CD8-positive, alpha-beta memory T cell (primary cell): Measurements from ENCODE around the gene MICALL2. TPM values are rescaled to one million over a fixed set of nuclear protein-coding genes. Genes with fewer than 3 reads are reported as not detected.

ENCODE experiments used
- CTCF ChIA-PET: fragments of 350-600 bp; sonication (Branson Sonifier 250); formaldehyde crosslinking; loops from one replicate; lab custom pipeline; 2021; ENCODE audit warnings: antibody characterized with exemption; lab: Charles Lee
- POLR2A ChIA-PET: fragments of 350-600 bp; sonication (Branson Sonifier 250); formaldehyde crosslinking; loops from one replicate; lab custom pipeline; 2021; ENCODE audit warnings: antibody characterized with exemption; lab: Charles Lee
- DNase-seq, 5 donors: peaks; one replicate each; pipeline versions ENCODE4 v3.0.0 to v3.0.0-alpha.2; 2020 to 2022; ENCODE audit warnings: mixed read lengths in 1 of 5
- H3K27ac ChIP-seq: one replicate; pipeline ENCODE4 v1.7.0; 2013; ENCODE audit warnings: low read depth, mild to moderate bottlenecking, low read length, moderate library complexity
- H3K27me3 ChIP-seq: 2 replicates; pipeline ENCODE4 v1.7.0; 2013; ENCODE audit warnings: low read length, mild to moderate bottlenecking; ENCODE audit not compliant: insufficient read depth, poor library complexity, severe bottlenecking
- H3K36me3 ChIP-seq: 2 replicates; pipeline ENCODE4 v1.7.0; 2013; ENCODE audit warnings: mild to moderate bottlenecking, low read length, moderate library complexity; ENCODE audit not compliant: insufficient read depth
- H3K4me1 ChIP-seq: 2 replicates; pipeline ENCODE4 v1.7.0; 2013; ENCODE audit warnings: mild to moderate bottlenecking, low read length, moderate library complexity; ENCODE audit not compliant: insufficient read depth
- H3K4me3 ChIP-seq: 2 replicates; pipeline ENCODE4 v1.7.0; 2013; ENCODE audit warnings: mild to moderate bottlenecking, low read length
- H3K9me3 ChIP-seq: 2 replicates; pipeline ENCODE4 v1.7.0; 2013; ENCODE audit warnings: mild to moderate bottlenecking, low read length
- H3K27ac Mint-ChIP-seq, 8 donors: one replicate each; pipeline ENCODE4 v1.8.0; 2020 to 2021; ENCODE audit warnings: mixed read lengths in 8 of 8, mild to moderate bottlenecking in 6 of 8, inconsistent platforms in 3 of 8, moderate library complexity in 3 of 8
- H3K27me3 Mint-ChIP-seq, 2 donors: one replicate each; pipeline ENCODE4 v1.8.0; 2020 to 2021; ENCODE audit warnings: mixed read lengths in 2 of 2, mild to moderate bottlenecking in 1 of 2, moderate library complexity in 1 of 2
- H3K36me3 Mint-ChIP-seq, 3 donors: one replicate each; pipeline ENCODE4 v1.8.0; 2020 to 2021; ENCODE audit warnings: mixed read lengths in 3 of 3, inconsistent platforms in 1 of 3, mild to moderate bottlenecking in 1 of 3
- H3K4me1 Mint-ChIP-seq, 3 donors: one replicate each; pipeline ENCODE4 v1.8.0; 2020 to 2021; ENCODE audit warnings: mixed read lengths in 3 of 3, inconsistent platforms in 1 of 3, mild to moderate bottlenecking in 1 of 3
- H3K4me3 Mint-ChIP-seq, 7 donors: one replicate each; pipeline ENCODE4 v1.8.0; 2020 to 2021; ENCODE audit warnings: mixed read lengths in 7 of 7, mild to moderate bottlenecking in 6 of 7, moderate library complexity in 4 of 7, inconsistent platforms in 2 of 7
- H3K9me3 Mint-ChIP-seq, 5 donors: one replicate each; pipeline ENCODE4 v1.8.0; 2020 to 2022; ENCODE audit warnings: mixed read lengths in 5 of 5, mild to moderate bottlenecking in 3 of 5, moderate library complexity in 2 of 5, inconsistent platforms in 1 of 5
- polyA plus RNA-seq: library from polyadenylated mRNA; unstranded; fragments of 300-500 nt; fragmentation: Illumina TruSeq; gene quantifications from one replicate; pipeline ENCODE4 v1.2.3, GENCODE V29; 2021
- total RNA-seq, 2 experiments: library from RNA; stranded (reverse); gene quantifications; one replicate each; pipeline ENCODE4 v1.2.3, GENCODE V29; 2021

The MICALL2 gene
- total and polyA plus RNA-seq, 3 experiments from 2014 or later: 0.71 to 2.3 (median 2.1) TPM

GRCh38 chr7:1424041-1424440 lies 35.2 kb downstream of the MICALL2 start:
- Mint-ChIP-seq H3K27me3 (peaks cover 6 to 7% of the 10 kb centered on the region in 2 donors), H3K9me3 (no peaks in the 10 kb centered on the region), H3K36me3 (no peaks in the 10 kb centered on the region), H3K4me1 (peaks cover 0 to 3% (median 2%) of the 10 kb centered on the region in 3 donors), H3K4me3 (no peak overlapping the region), H3K27ac (no peak overlapping the region)
- ChIA-PET POLR2A (no interaction called here), CTCF (no interaction called here)
- Histone ChIP-seq H3K4me1 (no peaks in the 10 kb centered on the region), H3K27me3 (no peaks in the 10 kb centered on the region), H3K36me3 (no peaks in the 10 kb centered on the region), H3K27ac (no peak overlapping the region), H3K4me3 (no peak overlapping the region), H3K9me3 (no peaks in the 10 kb centered on the region)
- no peak for DNase-seq

- no peaks in the 10 kb centered on the region for H3K4me1 ChIP-seq
- H3K27me3 Mint-ChIP-seq: peaks cover 6 to 7% of the 10 kb centered on the region in 2 donors
- CTCF ChIA-PET: interaction anchor here (2.0 kb wide), 1 partner anchor 9 kb away, joined by 14 read pairs; no protein-coding TSS in a partner anchor
Measured at GRCh38 chr7:1423264-1423811, 35.9 kb downstream of the MICALL2 start.

GRCh38 chr7:1422512-1423263 lies 36.6 kb downstream of the MICALL2 start:
- Mint-ChIP-seq H3K27me3 (peaks cover 6 to 7% of the 10 kb centered on the region in 2 donors), H3K36me3 (no peaks in the 10 kb centered on the region), H3K27ac (no peak overlapping the region), H3K4me3 (no peak overlapping the region), H3K4me1 (peaks cover 9% of the 10 kb centered on the region in 3 donors), H3K9me3 (no peaks in the 10 kb centered on the region)
- Histone ChIP-seq H3K27me3 (no peaks in the 10 kb centered on the region), H3K4me3 (no peak overlapping the region), H3K36me3 (no peaks in the 10 kb centered on the region), H3K27ac (no peak overlapping the region), H3K9me3 (no peaks in the 10 kb centered on the region), H3K4me1 (peaks cover 6% of the 10 kb centered on the region)
- CTCF ChIA-PET: interaction anchor here (2.0 kb wide), 1 partner anchor 10 kb away, joined by 14 read pairs; no protein-coding TSS in a partner anchor
- peak in 1 of 5 donors; percentile 42 for DNase-seq
- POLR2A ChIA-PET: no interaction called here

More at GRCh38 chr7:1423264-1423811, 35.9 kb downstream of the MICALL2 start:
- DNase-seq: no peak
- Mint-ChIP-seq H3K27ac (peak overlapping the region in 1 of 8 donors; percentile 66), H3K36me3 (no peaks in the 10 kb centered on the region), H3K4me3 (no peak overlapping the region), H3K4me1 (peaks cover 3 to 5% (median 4%) of the 10 kb centered on the region in 3 donors), H3K9me3 (no peaks in the 10 kb centered on the region)
- Histone ChIP-seq H3K27me3 (no peaks in the 10 kb centered on the region), H3K9me3 (no peaks in the 10 kb centered on the region), H3K4me3 (no peak overlapping the region), H3K36me3 (no peaks in the 10 kb centered on the region), H3K27ac (no peak overlapping the region)
- POLR2A ChIA-PET: no interaction called here

GRCh38 chr7:1421946-1422345 lies 37.3 kb downstream of the MICALL2 start:
- no peaks in the 10 kb centered on the region for H3K9me3 ChIP-seq
- no peak overlapping the region for H3K4me3 ChIP-seq
- no peak overlapping the region for H3K27ac ChIP-seq
- peaks cover 6 to 7% of the 10 kb centered on the region in 2 donors for H3K27me3 Mint-ChIP-seq
- peaks cover 13% of the 10 kb centered on the region for H3K4me1 ChIP-seq
- H3K36me3 ChIP-seq: no peaks in the 10 kb centered on the region
- H3K36me3 Mint-ChIP-seq: no peaks in the 10 kb centered on the region
- peak in 1 of 5 donors; percentile 33 for DNase-seq
- peaks cover 16 to 17% (median 16%) of the 10 kb centered on the region in 3 donors for H3K4me1 Mint-ChIP-seq
- ChIA-PET POLR2A (no interaction called here), CTCF (interaction anchor here (2.0 kb wide), 1 partner anchor 10 kb away, joined by 14 read pairs; no protein-coding TSS in a partner anchor)
- H3K27me3 ChIP-seq: no peaks in the 10 kb centered on the region
- H3K4me3 Mint-ChIP-seq: no peak overlapping the region
- H3K9me3 Mint-ChIP-seq: no peaks in the 10 kb centered on the region
- H3K27ac Mint-ChIP-seq: no peak overlapping the region

GRCh38 chr7:1421020-1421790 lies 38.1 kb downstream of the MICALL2 start:
- Mint-ChIP-seq H3K27me3 (peaks cover 6 to 7% of the 10 kb centered on the region in 2 donors), H3K4me3 (no peak overlapping the region), H3K36me3 (no peaks in the 10 kb centered on the region), H3K27ac (no peak overlapping the region), H3K4me1 (peaks cover 18 to 22% (median 21%) of the 10 kb centered on the region in 3 donors), H3K9me3 (no peaks in the 10 kb centered on the region)
- no peaks in the 10 kb centered on the region for H3K27me3 ChIP-seq
- DNase-seq: no peak
- no peaks in the 10 kb centered on the region for H3K9me3 ChIP-seq
- H3K36me3 ChIP-seq: no peaks in the 10 kb centered on the region
- H3K4me3 ChIP-seq: no peak overlapping the region
- ChIA-PET CTCF (interaction anchor here (1.5 to 2.0 kb wide), 2 partner anchors 11 kb away, joined by 3 to 14 read pairs; no protein-coding TSS in a partner anchor), POLR2A (no interaction called here)
- no peak overlapping the region for H3K27ac ChIP-seq
- H3K4me1 ChIP-seq: peaks cover 14% of the 10 kb centered on the region

- peak overlapping the region in 1 of 7 donors; percentile 54 for H3K4me3 Mint-ChIP-seq
- no peaks in the 10 kb centered on the region for H3K9me3 ChIP-seq
- H3K27me3 Mint-ChIP-seq: peaks cover 6 to 7% of the 10 kb centered on the region in 2 donors
- POLR2A ChIA-PET: no interaction called here
- no peak overlapping the region for H3K4me3 ChIP-seq
- peaks cover 20 to 24% (median 24%) of the 10 kb centered on the region in 3 donors for H3K4me1 Mint-ChIP-seq
- H3K36me3 Mint-ChIP-seq: no peaks in the 10 kb centered on the region
- peaks cover 14% of the 10 kb centered on the region for H3K4me1 ChIP-seq
- H3K27ac Mint-ChIP-seq: no peak overlapping the region
- H3K27ac ChIP-seq: no peak overlapping the region
- DNase-seq: no peak
- no peaks in the 10 kb centered on the region for H3K9me3 Mint-ChIP-seq
- no peaks in the 10 kb centered on the region for H3K27me3 ChIP-seq
- H3K36me3 ChIP-seq: no peaks in the 10 kb centered on the region
- CTCF ChIA-PET: interaction anchor here (0.7 to 1.5 kb wide), 2 partner anchors 12 to 14 kb away, joined by 3 read pairs; no protein-coding TSS in a partner anchor
Measured at GRCh38 chr7:1419688-1420087, 39.6 kb downstream of the MICALL2 start.

GRCh38 chr7:1419310-1419634 lies 40.0 kb downstream of the MICALL2 start:
- Mint-ChIP-seq H3K9me3 (no peaks in the 10 kb centered on the region), H3K4me3 (no peak overlapping the region), H3K4me1 (peaks cover 20 to 24% (median 24%) of the 10 kb centered on the region in 3 donors), H3K36me3 (no peaks in the 10 kb centered on the region), H3K27me3 (peaks cover 3 to 7% of the 10 kb centered on the region in 2 donors), H3K27ac (peak overlapping the region in 2 of 8 donors; percentile 23 to 93)
- Histone ChIP-seq H3K4me3 (no peak overlapping the region), H3K27ac (no peak overlapping the region), H3K4me1 (peaks cover 14% of the 10 kb centered on the region), H3K36me3 (no peaks in the 10 kb centered on the region), H3K27me3 (no peaks in the 10 kb centered on the region), H3K9me3 (no peaks in the 10 kb centered on the region)
- ChIA-PET POLR2A (no interaction called here), CTCF (interaction anchor here (0.8 to 1.5 kb wide), 2 partner anchors 12 to 13 kb away, joined by 3 read pairs; no protein-coding TSS in a partner anchor)
- no peak for DNase-seq
